T-cell (primary cell): Measurements from ENCODE around the gene NMNAT3. TPM values are rescaled to one million over a fixed set of nuclear protein-coding genes. Genes with fewer than 3 reads are reported as not detected.

Source experiments
- ATAC-seq, 4 experiments: fragments of 200-7000 bp in 3 of 4; fragments of 150-1000 bp in 1 of 4; cut with Tn5 transposase; replicated peaks in 1 of 4; 1 replicate in 3 of 4; 2 replicates in 1 of 4; pipeline ENCODE4 v1.10.0; 2021; ENCODE audit warnings: moderate library complexity in 3 of 4, mild to moderate bottlenecking in 2 of 4, moderate number of reproducible peaks in 1 of 4
- CTCF ChIA-PET, 2 donors: fragments of 300-600 bp; sonication (Branson Sonifier 250); formaldehyde crosslinking; loops; one replicate each; lab custom pipeline; 2022; ENCODE audit warnings: antibody characterized with exemption in 2 of 2; lab: Charles Lee
- POLR2A ChIA-PET, 2 donors: fragments of 300-600 bp; sonication (Branson Sonifier 250); formaldehyde crosslinking; loops; one replicate each; lab custom pipeline; 2022; ENCODE audit warnings: antibody characterized with exemption in 2 of 2; lab: Charles Lee
- DNase-seq, 35 experiments: peaks; one replicate each; pipeline versions ENCODE4 v3.0.0 to v3.0.0-alpha.2; 2013 to 2023
- H3K27ac ChIP-seq: one replicate; pipeline ENCODE4 v1.5.1; 2013; ENCODE audit warnings: low read length
- H3K27me3 ChIP-seq, 2 experiments: replicated peaks in 1 of 2; 1 replicate in 1 of 2; 2 replicates in 1 of 2; pipeline versions ENCODE4 v1.6.1 to v1.7.0; 2013; ENCODE audit warnings: low read length in 1 of 2, mixed read lengths in 1 of 2; ENCODE audit not compliant: control insufficient read depth in 2 of 2, insufficient read depth in 2 of 2; ENCODE audit errors: extremely low read depth in 1 of 2
- H3K36me3 ChIP-seq, 2 donors: 1 replicate in 1 of 2; 2 replicates in 1 of 2; pipeline versions ENCODE4 v1.6.1 to v1.7.0; 2013; ENCODE audit warnings: low read length in 1 of 2; ENCODE audit not compliant: control insufficient read depth in 2 of 2, insufficient read depth in 1 of 2; ENCODE audit errors: extremely low read depth in 1 of 2
- H3K4me1 ChIP-seq, 2 experiments: 1 replicate in 1 of 2; 2 replicates in 1 of 2; pipeline versions ENCODE4 v1.6.1 to v1.7.0; 2013; ENCODE audit warnings: low read length in 2 of 2, mixed read lengths in 1 of 2; ENCODE audit not compliant: insufficient read depth in 2 of 2, control insufficient read depth in 1 of 2; ENCODE audit errors: extremely low read depth in 1 of 2
- H3K4me3 ChIP-seq, 2 donors: 1 replicate in 1 of 2; 2 replicates in 1 of 2; pipeline versions ENCODE4 v1.5.1 to v1.7.0; 2013; ENCODE audit warnings: mild to moderate bottlenecking in 2 of 2, low read length in 1 of 2, moderate library complexity in 1 of 2; ENCODE audit not compliant: control insufficient read depth in 1 of 2; ENCODE audit errors: extremely low read depth in 1 of 2
- H3K9me3 ChIP-seq: 2 replicates; pipeline ENCODE4 v1.7.0; 2013
- H3K27ac Mint-ChIP-seq, 2 donors: one replicate each; pipeline ENCODE4 v1.8.0; 2020 to 2021; ENCODE audit warnings: mild to moderate bottlenecking in 2 of 2, mixed read lengths in 2 of 2
- H3K27me3 Mint-ChIP-seq, 2 donors: one replicate each; pipeline ENCODE4 v1.8.0; 2021 to 2022; ENCODE audit warnings: mixed read lengths in 2 of 2
- H3K36me3 Mint-ChIP-seq: one replicate; pipeline ENCODE4 v1.8.0; 2021; ENCODE audit warnings: mixed read lengths
- H3K4me1 Mint-ChIP-seq, 3 donors: one replicate each; pipeline ENCODE4 v1.8.0; 2020 to 2022; ENCODE audit warnings: mixed read lengths in 3 of 3, mild to moderate bottlenecking in 1 of 3
- H3K4me3 Mint-ChIP-seq, 3 donors: one replicate each; pipeline ENCODE4 v1.8.0; 2020 to 2022; ENCODE audit warnings: mild to moderate bottlenecking in 3 of 3, mixed read lengths in 3 of 3, moderate library complexity in 3 of 3
- H3K9me3 Mint-ChIP-seq, 3 donors: one replicate each; pipeline ENCODE4 v1.8.0; 2020 to 2022; ENCODE audit warnings: mixed read lengths in 3 of 3
- WGBS: methylation state at CpG from one replicate; pipeline ENCODE4 v1.1.5; 2013; ENCODE audit warnings: missing lambda C conversion rate; ENCODE audit not compliant: insufficient coverage; 5-methylcytosine and 5-hydroxymethylcytosine counted together
- total RNA-seq, 35 experiments: library from RNA in 6 of 35; stranded (reverse) in 6 of 35; fragments of 120-200 nt in 1 of 35; gene quantifications; one replicate each; pipeline versions ENCODE4 v1.2.1 to v1.2.4 and lab custom pipeline; 2013 to 2026

The NMNAT3 gene
- total RNA-seq, 5 donors from 2014 or later (not counting 1 experiment from before 2014, with no cell fraction given), result 2.4 to 5.3 (median 4.8) TPM

DNA sequence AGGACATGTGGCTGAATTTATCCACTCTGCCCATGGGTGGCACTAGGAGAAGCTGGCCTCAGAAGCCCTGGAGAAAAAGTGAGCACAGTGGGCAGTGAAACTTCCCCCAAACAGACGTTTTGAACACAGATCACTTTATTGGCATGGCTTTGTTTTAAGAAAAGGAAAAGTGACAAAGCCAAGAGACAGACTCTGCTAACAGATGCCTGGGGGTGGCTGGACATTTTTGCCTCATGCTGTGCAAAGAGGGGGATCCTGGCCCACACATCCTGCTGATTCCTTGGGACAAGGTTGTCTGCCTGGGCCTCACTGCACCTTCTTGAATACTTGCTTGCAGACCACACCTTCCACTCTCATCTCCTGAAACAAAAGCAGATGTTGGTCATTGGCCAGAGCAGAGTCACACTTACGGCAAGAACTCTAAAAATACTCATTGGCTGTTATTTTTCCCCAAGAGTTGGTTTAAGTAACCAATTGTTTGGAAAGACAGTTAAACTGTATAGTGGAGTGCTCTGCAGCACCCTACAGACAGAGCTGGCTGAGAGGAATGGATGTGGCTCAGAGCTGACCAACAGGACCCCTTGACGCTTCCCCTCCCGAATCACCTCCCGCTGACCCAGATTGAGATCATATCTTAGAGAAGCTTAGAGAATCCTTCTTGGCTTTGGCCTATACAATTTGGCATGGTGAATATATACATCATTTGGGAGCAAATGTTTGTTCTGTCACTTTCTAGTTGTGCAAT lies 160.3 kb downstream of the NMNAT3 start:
- ATAC-seq (no peak), DNase-seq (no peak)
- Histone ChIP-seq H3K9me3 (no peaks in the 10 kb centered on the region), H3K4me1 (no peaks in the 10 kb centered on the region), H3K4me3 (no peak overlapping the region), H3K36me3 (no peaks in the 10 kb centered on the region), H3K27ac (no peak overlapping the region), H3K27me3 (peaks cover 0 to 2% of the 10 kb centered on the region in 2 experiments)
- Mint-ChIP-seq H3K27ac (no peak overlapping the region), H3K9me3 (no peaks in the 10 kb centered on the region), H3K4me3 (no peak overlapping the region), H3K4me1 (no peaks in the 10 kb centered on the region), H3K36me3 (no peaks in the 10 kb centered on the region), H3K27me3 (no peaks in the 10 kb centered on the region)
- 80% methylated on average over 1 of the region's 5 CpGs for WGBS
- ChIA-PET CTCF (no interaction called here), POLR2A (no interaction called here)

- Mint-ChIP-seq H3K4me1 (no peaks in the 10 kb centered on the region), H3K27me3 (no peaks in the 10 kb centered on the region), H3K4me3 (no peak overlapping the region), H3K27ac (no peak overlapping the region), H3K9me3 (no peaks in the 10 kb centered on the region), H3K36me3 (no peaks in the 10 kb centered on the region)
- H3K4me1 ChIP-seq, result no peaks in the 10 kb centered on the region
- 100% methylated on average over 1 of the region's 4 CpGs for WGBS
- H3K27ac ChIP-seq, result no peak overlapping the region
- CTCF ChIA-PET, result no interaction called here
- peaks cover 0 to 2% of the 10 kb centered on the region in 2 experiments for H3K27me3 ChIP-seq
- no peaks in the 10 kb centered on the region for H3K9me3 ChIP-seq
- H3K4me3 ChIP-seq, result no peak overlapping the region
- DNase-seq (no peak), ATAC-seq (no peak)
- no peaks in the 10 kb centered on the region for H3K36me3 ChIP-seq
- POLR2A ChIA-PET, result no interaction called here
Observed at GRCh38 chr3:139514741-139515140, 163.0 kb downstream of the NMNAT3 start.

Other genes starting within 250 kb of the NMNAT3 start
- not detected for gene RBP2, start 201.5 kb downstream of the NMNAT3 start, total RNA-seq
- 1 to 10 TPM in 1 of 5 donors, under 1 TPM in 2, not detected in 2; 0.54 to 1.5 (median 0.59) TPM for gene RBP1, start 138.2 kb downstream of the NMNAT3 start, total RNA-seq